HepG2 (cell line): Measurements from ENCODE around the gene MTCH2. TPM values are rescaled to one million over a fixed set of nuclear protein-coding genes. Genes with fewer than 3 reads are reported as not detected.

Source experiments
- SMAD1 ChIP-seq: sonication (generic); formaldehyde crosslinking; IDR thresholded peaks from 2 replicates; pipeline ENCODE4 v1.4.0; 2020; ENCODE audit warnings: missing genetic modification reagents, low read depth, mild to moderate bottlenecking, borderline replicate concordance
- ZNF280B ChIP-seq: sonication (generic); formaldehyde crosslinking; IDR thresholded peaks from 2 replicates; pipeline ENCODE4 v1.5.0; 2020; ENCODE audit warnings: missing genetic modification reagents, mild to moderate bottlenecking, borderline replicate concordance
- ZNF318 ChIP-seq: sonication (generic); formaldehyde crosslinking; IDR thresholded peaks from 2 replicates; pipeline ENCODE4 v1.4.0; 2020; ENCODE audit warnings: mild to moderate bottlenecking, missing genetic modification reagents
- ZNF513 ChIP-seq: sonication (generic); formaldehyde crosslinking; conservative IDR thresholded peaks from 2 replicates; pipeline ENCODE4 v1.5.0; 2020; ENCODE audit warnings: missing genetic modification reagents
- polyA plus RNA-seq, 8 experiments: library from polyadenylated mRNA; depleted of rRNA in 3 of 8; stranded (reverse) in 7 of 8; unstranded in 1 of 8; fragments of >200 nt; fragmentation: Illumina TruSeq in 4 of 8; extraction: Trizol in 4 of 8; gene quantifications; 2 replicates each; pipeline versions ENCODE4 v1.2.1 to v1.2.3, GENCODE V29; 2011 to 2016; ENCODE audit warnings: low read depth in 4 of 8, missing spikeins in 1 of 8, mixed read lengths in 1 of 8; ENCODE audit not compliant: insufficient read depth in 1 of 8
- total RNA-seq, 5 experiments: library from RNA; depleted of rRNA; stranded (reverse); fragments of >200 nt; fragmentation: Illumina TruSeq; extraction: Trizol; gene quantifications; 2 replicates each; pipeline ENCODE4 v1.2.3, GENCODE V29; 2016; ENCODE audit warnings: low read depth in 1 of 5

MTCH2 gene
- total and polyA plus RNA-seq, 2 of the 13 experiments (the other 11 are each of a cell fraction or from before 2014, with no cell fraction given) = 112 to 272 TPM

- TF ChIP-seq ZNF318 (CRISPR knock-in tag) (no peak), ZNF513 (CRISPR knock-in tag) (no peak), ZNF280B (CRISPR knock-in tag) (no peak), SMAD1 (no peak)
These were observed 9.6 kb upstream of the MTCH2 start (continued) for GRCh38 chr11:47651818-47652469.
